GM12892 (cell line): ENCODE results near the gene MTX1.
"Not testable (repeated sequence)": the region's sequence is repeated elsewhere in the genome, so short reads cannot be mapped to it uniquely, and the experiment has no call there.

Experiments
- DNase-seq: peaks from one replicate; pipeline ENCODE4 v3.0.0; 2011; ENCODE audit not compliant: insufficient read length
- FAIRE-seq: peaks from 2 replicates; lab custom pipeline; 2011; peaks lifted over from hg19 to GRCh38; lab: Jason Lieb, UNC
- POLR2A ChIP-seq: IDR thresholded peaks from 2 replicates; pipeline ENCODE4 v1.6.1; 2011; ENCODE audit warnings: low read depth, low read length, control low read depth
- POLR2AphosphoS5 ChIP-seq: IDR thresholded peaks from 2 replicates; pipeline ENCODE4 v1.6.1; 2011; ENCODE audit warnings: low read depth, low read length, control low read depth
- TAF1 ChIP-seq: IDR thresholded peaks from 2 replicates; pipeline ENCODE4 v1.6.1; 2011; ENCODE audit warnings: low read depth, mild to moderate bottlenecking, control low read depth, low read length, borderline replicate concordance

The MTX1 gene

GRCh38 chr1:155207806-155208540 lies 522 bp upstream of the MTX1 start, which contains the start of gene THBS3:
Gene THBS3 (minus strand): TSS chr1:155207897. CDS start chr1:155207876, 21 bp downstream.
- TF ChIP-seq TAF1 (no peak), POLR2AphosphoS5 (no peak), POLR2A (no peak)
- DNase-seq (no peak), FAIRE-seq (no peak)

- DNase-seq (no peak), FAIRE-seq (no peak)
- TF ChIP-seq POLR2AphosphoS5 = no peak
- TF ChIP-seq POLR2A = no peak
- no peak for TF ChIP-seq TAF1
These were observed 822 bp downstream of the MTX1 start for GRCh38 chr1:155209312-155209721.

GRCh38 chr1:155210314-155211104 lies 2.0 kb downstream of the MTX1 start:
- FAIRE-seq = no peak
- TF ChIP-seq TAF1 = no peak
- no peak for TF ChIP-seq POLR2A
- DNase-seq = no peak

DNA sequence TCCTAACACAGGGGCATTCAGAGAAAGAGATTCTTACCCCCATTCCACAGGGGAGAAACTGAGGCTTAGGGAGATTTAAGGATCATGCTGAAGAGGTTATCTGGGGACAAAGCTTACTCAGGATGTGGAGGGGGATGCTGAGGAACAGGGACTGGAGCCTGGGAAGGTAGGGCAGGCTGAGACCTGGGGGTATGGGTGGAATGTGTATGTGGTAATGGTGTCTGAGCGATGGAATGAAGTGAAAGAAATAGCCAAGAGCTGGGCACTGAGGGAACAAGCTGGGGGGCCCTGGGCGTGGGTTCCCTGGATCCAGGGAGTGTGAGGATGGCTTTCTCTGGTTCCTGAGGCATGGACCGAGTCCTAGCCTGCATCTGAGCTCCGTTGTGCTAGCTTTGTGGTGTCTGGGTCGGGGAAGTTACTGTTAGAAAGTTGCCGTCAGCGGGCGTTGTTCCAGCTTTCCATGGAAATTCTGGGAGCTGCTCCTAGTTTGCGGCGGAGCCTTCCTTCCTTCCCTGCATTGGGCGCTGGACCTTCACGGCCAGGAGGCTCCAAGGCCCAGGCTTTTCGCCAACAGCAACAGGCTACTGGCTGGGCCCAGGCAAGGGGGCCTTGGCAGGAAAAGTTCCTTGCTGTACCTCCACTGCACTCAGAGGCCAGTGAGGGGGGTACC lies 3.0 kb downstream of the MTX1 start:
- FAIRE-seq, DNase-seq: not testable (repeated sequence)

- not testable (repeated sequence) for FAIRE-seq, DNase-seq
These were observed 3.6 kb downstream of the MTX1 start for GRCh38 chr1:155212051-155212440.

- DNase-seq, FAIRE-seq: not testable (repeated sequence)
These were observed 6.2 kb downstream of the MTX1 start for GRCh38 chr1:155214702-155215101.

GRCh38 chr1:155218854-155219591 lies 10.5 kb downstream of the MTX1 start:
- TF ChIP-seq POLR2A = no peak
- TF ChIP-seq POLR2AphosphoS5 = no peak
- no peak for TF ChIP-seq TAF1
- DNase-seq = no peak
- no peak for FAIRE-seq

DNA sequence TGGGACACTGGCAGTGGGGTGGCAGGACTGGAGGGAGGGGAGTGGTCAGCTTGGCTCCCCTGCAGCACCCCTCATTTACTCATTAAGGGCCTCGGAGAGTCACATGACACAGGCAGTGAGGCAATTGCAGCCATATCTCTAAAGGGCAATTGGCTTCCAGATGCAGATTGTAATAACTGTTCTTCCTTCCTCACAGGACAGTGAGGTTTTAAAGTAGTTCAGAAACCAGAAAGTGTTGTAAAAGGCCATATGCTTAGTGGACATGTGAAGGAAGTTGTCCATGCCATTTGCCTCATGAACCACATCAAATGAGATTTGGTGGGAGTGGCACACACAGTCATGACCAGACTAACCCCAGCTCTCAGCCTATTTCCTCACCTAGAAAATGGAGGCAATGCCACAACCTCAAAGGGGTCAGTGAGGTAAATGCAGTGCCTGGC lies 11.1 kb downstream of the MTX1 start:
- DNase-seq (no peak), FAIRE-seq (no peak)
- no peak for TF ChIP-seq POLR2A

- FAIRE-seq, DNase-seq: not testable (repeated sequence)
These were observed 11.9 kb downstream of the MTX1 start for GRCh38 chr1:155220211-155220965.

GRCh38 chr1:155223047-155223446 lies 14.6 kb downstream of the MTX1 start:
- FAIRE-seq = no peak
- DNase-seq = no peak

GRCh38 chr1:155225404-155225759 lies 16.9 kb downstream of the MTX1 start:
- FAIRE-seq, DNase-seq: not testable (repeated sequence)

More at GRCh38 chr1:155223047-155223446, 14.6 kb downstream of the MTX1 start:
- TF ChIP-seq POLR2A (no peak), TAF1 (no peak), POLR2AphosphoS5 (no peak)

GRCh38 chr1:155226188-155226909 lies 17.9 kb downstream of the MTX1 start:
- FAIRE-seq = peak; percentile 40
- DNase-seq = peak; percentile 52
- TF ChIP-seq TAF1 (no peak), POLR2AphosphoS5 (no peak), POLR2A (no peak)
